ENCODE data around the gene FNTB. TPM values are rescaled to one million over a fixed set of nuclear protein-coding genes. Genes with fewer than 3 reads are reported as not detected.

FNTB gene
- total and polyA plus RNA-seq, 2 donors (not counting 3 experiments of a cell fraction or from before 2014, with no cell fraction given), result 21.0 to 21.6 TPM

DNA sequence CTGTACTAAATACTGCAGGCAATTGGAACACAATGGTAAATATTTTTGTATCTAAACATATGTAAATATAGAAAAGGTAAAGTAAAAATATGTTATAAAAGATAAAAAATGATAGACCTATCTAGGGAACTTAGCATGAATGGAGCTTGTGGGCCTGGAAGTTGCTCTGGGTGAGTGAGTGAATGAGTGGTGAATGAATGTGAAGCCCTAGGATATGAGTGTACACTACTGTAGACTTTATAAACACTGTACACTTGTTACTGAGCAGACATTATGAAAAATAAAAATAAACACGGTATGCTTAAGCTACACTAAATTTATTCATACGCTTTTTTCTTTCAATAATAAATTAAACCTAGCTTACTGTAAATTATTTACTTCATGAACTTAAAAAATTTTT is 7.8 kb downstream of the FNTB start:
- BruUV-seq (replicated peaks), result no TSS peak
- DNase-seq (ENCODE audit: low read depth, low spot score) (no peak), FAIRE-seq (no peak)
- Histone ChIP-seq H3K4me1 (ENCODE audit: control insufficient read depth, extremely low read depth, insufficient read depth, low read length) (no peaks in the 10 kb centered on the region), H3K4me3 (replicated peaks in 1 of 3; ENCODE audit: insufficient read depth in 1 of 3, low read depth in 1 of 3, low read length in 3 of 3) (no peak overlapping the region), H3K27me3 (ENCODE audit: control insufficient read depth in 2 of 2, insufficient read depth in 2 of 2, low read length in 2 of 2) (no peaks in the 10 kb centered on the region), H3K4me2 (ENCODE audit: insufficient read depth, low read length) (no peak overlapping the region), H3K27ac (ENCODE audit: insufficient read depth, low read depth, low read length) (no peak overlapping the region), H2AFZ (ENCODE audit: low read depth, low read length) (no peak overlapping the region), H3K79me2 (ENCODE audit: control insufficient read depth, insufficient read depth, low read length) (no peaks in the 10 kb centered on the region), H3K9me1 (replicated peaks; ENCODE audit: control insufficient read depth, extremely low read depth, insufficient read depth, low read length) (no peaks in the 10 kb centered on the region), H3K36me3 (ENCODE audit: control insufficient read depth in 2 of 2, extremely low read depth in 1 of 2, insufficient read depth in 2 of 2, low read length in 2 of 2) (no peaks in the 10 kb centered on the region), H4K20me1 (replicated peaks; ENCODE audit: control insufficient read depth, extremely low read depth, insufficient read depth, low read length) (no peaks in the 10 kb centered on the region), H3K9ac (replicated peaks; ENCODE audit: extremely low read depth, insufficient read depth, low read length) (no peak overlapping the region), H3K9me3 (replicated peaks; ENCODE audit: control insufficient read depth, insufficient read depth, low read length) (no peaks in the 10 kb centered on the region)
- dilution Hi-C loops (cut with MboI; ENCODE audit: extremely low pct_ligation_motif_present, low sequenced_read_pairs), result no loop called here
- intact Hi-C loops (cut with micrococcal nuclease), result no loop called here
- ChIA-PET CTCF (interaction anchor here (1.2 to 2.2 kb wide), 2 partner anchors 12 to 26 kb away, joined by 3 to 13 read pairs; no protein-coding TSS in a partner anchor), POLR2A (interaction anchor here (1.4 kb wide), 1 partner anchor 25 kb away, joined by 4 read pairs; no protein-coding TSS in a partner anchor)
- TF ChIP-seq CTCF (IDR thresholded peaks at IDR 0.05; ENCODE audit: extremely low read depth in 1 of 2, insufficient read depth in 1 of 2, low read depth in 1 of 2, low read length in 2 of 2), result no peak
- no peak for TF ChIP-seq MYC (IDR thresholded peaks at IDR 0.05; ENCODE audit: low read depth, low read length)
- TF ChIP-seq POLR2AphosphoS5 (IDR thresholded peaks at IDR 0.05; ENCODE audit: insufficient read depth, low read depth, low read length), result no peak
- TF ChIP-seq, protein P1, sequence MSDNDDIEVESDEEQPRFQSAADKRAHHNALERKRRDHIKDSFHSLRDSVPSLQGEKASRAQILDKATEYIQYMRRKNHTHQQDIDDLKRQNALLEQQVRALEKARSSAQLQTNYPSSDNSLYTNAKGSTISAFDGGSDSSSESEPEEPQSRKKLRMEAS (IDR thresholded peaks at IDR 0.05; ENCODE audit: insufficient read depth, insufficient read length), result no peak
- no peak for TF ChIP-seq JUN (IDR thresholded peaks at IDR 0.05; ENCODE audit: borderline replicate concordance, insufficient read depth, insufficient read length, low read depth)
- no peak for TF ChIP-seq POLR2A (IDR thresholded peaks at IDR 0.05; ENCODE audit: low read depth, low read length)
- no peak for TF ChIP-seq GATA2 (IDR thresholded peaks at IDR 0.05; ENCODE audit: insufficient read depth, insufficient read length, low read depth, low read length)
- TF ChIP-seq FOS (IDR thresholded peaks at IDR 0.05; ENCODE audit: borderline replicate concordance, insufficient read depth, low read length), result no peak
- no peak for TF ChIP-seq EZH2 (IDR thresholded peaks at IDR 0.05; ENCODE audit: borderline replicate concordance, low read depth, low read length, severe bottlenecking)

Data from endothelial cell of umbilical vein (primary cell).